Measurements from ENCODE around the gene SRGAP3. TPM values are rescaled to one million over a fixed set of nuclear protein-coding genes. Genes with fewer than 3 reads are reported as not detected.
A peak's percentile ranks its signal among the peaks of the same experiment; 100 is the strongest.

The SRGAP3 gene
- total RNA-seq, 6 experiments from 2014 or later = 1.8 to 5.2 (median 3.1) TPM

GRCh38 chr3:8975081-8976020 lies 274.1 kb downstream of the SRGAP3 start:
- intact Hi-C loops (cut with DNase I) = no loop called here
- H3K27ac ChIP-seq = no peak overlapping the region
- no peak for DNase-seq
- H3K27me3 ChIP-seq = no peaks in the 10 kb centered on the region
- 56% methylated on average over 5 of the region's 11 CpGs for WGBS (ENCODE audit: insufficient coverage, low coverage, low lambda C conversion rate, missing lambda C conversion rate)
- no peaks in the 10 kb centered on the region for H3K4me1 ChIP-seq
- no peaks in the 10 kb centered on the region for H3K9me3 ChIP-seq
- ATAC-seq = peak in 3 of 4 donors; percentile 15 to 71 (median 29)
- TF ChIP-seq CTCF (IDR thresholded peaks at IDR 0.05) (no peak), POLR2A (IDR thresholded peaks at IDR 0.05) (no peak)
- H3K36me3 ChIP-seq = no peaks in the 10 kb centered on the region
- no peak overlapping the region for H3K4me3 ChIP-seq

GRCh38 chr3:8974458-8974857 lies 275.0 kb downstream of the SRGAP3 start:
- WGBS (ENCODE audit: insufficient coverage, low coverage, low lambda C conversion rate, missing lambda C conversion rate) = 79% methylated on average over 2 of the region's 2 CpGs

GRCh38 chr3:8972639-8973038 lies 276.8 kb downstream of the SRGAP3 start:
- Histone ChIP-seq H3K36me3 (no peaks in the 10 kb centered on the region), H3K27ac (no peak overlapping the region), H3K27me3 (no peaks in the 10 kb centered on the region), H3K9me3 (no peaks in the 10 kb centered on the region), H3K4me1 (no peaks in the 10 kb centered on the region), H3K4me3 (no peak overlapping the region)
- DNase-seq (no peak), ATAC-seq (no peak)
- 94% methylated on average over 2 of the region's 2 CpGs for WGBS (ENCODE audit: insufficient coverage, low coverage, low lambda C conversion rate, missing lambda C conversion rate)
- no peak for TF ChIP-seq POLR2A (IDR thresholded peaks at IDR 0.05)
- TF ChIP-seq CTCF (IDR thresholded peaks at IDR 0.05) = no peak
- intact Hi-C loops (cut with DNase I) = loop anchor here (5.0 kb wide), 1 partner anchor 330 kb away; no protein-coding TSS in a partner anchor

More at GRCh38 chr3:8974458-8974857, 275.0 kb downstream of the SRGAP3 start:
- Histone ChIP-seq H3K27me3 (no peaks in the 10 kb centered on the region), H3K4me1 (no peaks in the 10 kb centered on the region), H3K36me3 (no peaks in the 10 kb centered on the region), H3K27ac (no peak overlapping the region), H3K9me3 (no peaks in the 10 kb centered on the region), H3K4me3 (no peak overlapping the region)
- ATAC-seq = no peak
- intact Hi-C loops (cut with DNase I) = loop anchor here (5.0 kb wide), 1 partner anchor 328 kb away; no protein-coding TSS in a partner anchor
- TF ChIP-seq POLR2A (IDR thresholded peaks at IDR 0.05) (no peak), CTCF (IDR thresholded peaks at IDR 0.05) (no peak)
- DNase-seq = no peak

- intact Hi-C loops (cut with DNase I) = loop anchor here (5.0 kb wide), 1 partner anchor 331 kb away; no protein-coding TSS in a partner anchor
- Histone ChIP-seq H3K27ac (no peak overlapping the region), H3K27me3 (no peaks in the 10 kb centered on the region), H3K4me3 (no peak overlapping the region), H3K36me3 (no peaks in the 10 kb centered on the region), H3K4me1 (peaks cover 0 to 7% (median under 1%) of the 10 kb centered on the region in 4 donors), H3K9me3 (no peaks in the 10 kb centered on the region)
- 0% methylated on average over 7 of the region's 7 CpGs for whole genome bisulfite sequencing (ENCODE audit: insufficient coverage, low coverage, low lambda C conversion rate, missing lambda C conversion rate)
- DNase-seq (peak in 1 of 3 donors; percentile 60), ATAC-seq (peak; percentile 81 to 89 (median 86))
- TF ChIP-seq POLR2A (IDR thresholded peaks at IDR 0.05) (no peak), CTCF (IDR thresholded peaks at IDR 0.05) (peak; percentile 98 to 99 (median 98))
Observed at GRCh38 chr3:8970971-8971589, 278.4 kb downstream of the SRGAP3 start.
